ENCODE results near the gene RAB19.
"Not testable (repeated sequence)": the region's sequence is repeated elsewhere in the genome, so short reads cannot be mapped to it uniquely, and the experiment has no call there.

The RAB19 gene

GRCh38 chr7:140453273-140453672, 49.4 kb downstream of the RAB19 start:
- no peak overlapping the region for H3K4me3 ChIP-seq (ENCODE audit: low read length)
- TF ChIP-seq CTCF (conservative IDR thresholded peaks at IDR 0.05; ENCODE audit: low read depth, low read length), result no peak
- no peak for DNase-seq (ENCODE audit: low read depth)

GRCh38 chr7:140453785-140454656, 50.2 kb downstream of the RAB19 start:
- not testable (repeated sequence) for DNase-seq (ENCODE audit: low read depth)

DNA sequence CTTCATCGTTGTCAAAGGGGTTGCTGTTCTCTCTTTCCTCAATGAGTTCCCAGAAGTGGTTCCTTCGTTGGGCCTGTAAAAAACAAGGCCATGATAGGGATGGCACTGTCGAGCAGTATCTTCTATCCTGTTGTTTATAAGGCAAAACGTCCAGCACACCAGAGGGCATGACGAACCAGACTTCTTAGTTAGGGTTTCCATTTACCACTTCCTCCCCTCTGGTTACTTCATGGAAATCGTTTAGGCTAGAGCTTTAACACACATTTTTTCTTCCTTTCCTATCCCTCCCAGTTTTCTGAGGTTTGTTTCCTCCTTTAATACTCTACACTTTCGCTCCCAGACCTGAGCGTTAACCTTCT, 50.8 kb downstream of the RAB19 start:
- DNase-seq (ENCODE audit: low read depth), result no peak
- no peak for TF ChIP-seq CTCF (conservative IDR thresholded peaks at IDR 0.05; ENCODE audit: low read depth, low read length)
- no peak overlapping the region for H3K4me3 ChIP-seq (ENCODE audit: low read length)

More at GRCh38 chr7:140453785-140454656, 50.2 kb downstream of the RAB19 start:
- H3K4me3 ChIP-seq (ENCODE audit: low read length), result not testable (repeated sequence)

DNA sequence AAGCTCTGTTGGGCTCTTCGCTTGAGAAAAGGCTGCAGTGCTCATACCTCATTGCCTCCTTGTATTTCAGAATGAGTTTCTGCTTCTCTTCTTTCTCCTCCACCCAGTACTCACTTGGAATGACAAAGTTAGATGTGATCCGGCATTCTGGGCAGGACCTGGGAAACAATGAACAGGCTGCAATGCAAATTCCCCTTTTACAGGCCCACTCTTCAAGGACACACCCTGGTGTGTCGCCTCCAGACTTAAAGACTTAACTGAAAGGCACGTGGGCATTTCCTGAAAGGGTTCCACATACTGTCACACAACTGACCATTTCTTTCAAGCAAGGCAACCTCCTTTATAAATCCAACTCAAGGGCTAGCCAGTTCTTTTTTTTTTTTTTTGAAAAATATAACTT, 51.9 kb downstream of the RAB19 start:
- no peak for DNase-seq (ENCODE audit: low read depth)
- no peak overlapping the region for H3K4me3 ChIP-seq (ENCODE audit: low read length)
- no peak for TF ChIP-seq CTCF (conservative IDR thresholded peaks at IDR 0.05; ENCODE audit: low read depth, low read length)

- no peak for DNase-seq (ENCODE audit: low read depth)
- TF ChIP-seq CTCF (conservative IDR thresholded peaks at IDR 0.05; ENCODE audit: low read depth, low read length), result no peak
- no peak overlapping the region for H3K4me3 ChIP-seq (ENCODE audit: low read length)
Measured at GRCh38 chr7:140456551-140457051, 52.7 kb downstream of the RAB19 start.

GRCh38 chr7:140458201-140458600, 54.3 kb downstream of the RAB19 start:
- TF ChIP-seq CTCF (conservative IDR thresholded peaks at IDR 0.05; ENCODE audit: low read depth, low read length), result no peak
- no peak for DNase-seq (ENCODE audit: low read depth)
- no peak overlapping the region for H3K4me3 ChIP-seq (ENCODE audit: low read length)

GRCh38 chr7:140458916-140459315, 55.1 kb downstream of the RAB19 start:
- TF ChIP-seq CTCF (conservative IDR thresholded peaks at IDR 0.05; ENCODE audit: low read depth, low read length), result no peak
- DNase-seq (ENCODE audit: low read depth), result no peak
- H3K4me3 ChIP-seq (ENCODE audit: low read length), result no peak overlapping the region

Measured in retinal pigment epithelial cell (primary cell).